HFFc6 (cell line): ENCODE results near the gene NCAPG. TPM values are rescaled to one million over a fixed set of nuclear protein-coding genes. Genes with fewer than 3 reads are reported as not detected.

Experiments
- total RNA-seq, 6 experiments: library from RNA; stranded (reverse); fragmentation: NEBNext Ultra II Directional; extraction: Animal tissue kit (Norgen Biotek cat#: 25700); gene quantifications; 2 replicates in 1 of 6; 3 replicates in 5 of 6; pipeline ENCODE4 v1.2.3, GENCODE V29; 2021

Gene NCAPG
- total RNA-seq, 6 experiments from 2014 or later = 16.2 to 39.2 (median 32.7) TPM

Other genes with a start within 250 kb of the NCAPG start
- 10 to 100 TPM; 54.4 to 56.3 (median 55.7) TPM for gene LAP3, start 233.8 kb upstream of the NCAPG start, total RNA-seq
- gene MED28, start 196.3 kb upstream of the NCAPG start, total RNA-seq = 10 to 100 TPM; 32.4 to 40.1 (median 36.4) TPM
- under 1 TPM in 2 of 6 experiments, not detected in 4; 0.02 to 0.05 TPM for gene FAM184B, start 29.4 kb upstream of the NCAPG start, total RNA-seq
- gene DCAF16, start 222 bp upstream of the NCAPG start, total RNA-seq = 10 to 100 TPM; 18.0 to 24.0 (median 20.1) TPM
- 10 to 100 TPM in 4 of 6 experiments, 1 to 10 TPM in 2; 7.2 to 11.5 (median 10.2) TPM for gene LCORL, start 210.8 kb downstream of the NCAPG start, total RNA-seq